Upper lobe of right lung (tissue), 1 donor: Measurements from ENCODE around the gene ZNF528. TPM values are rescaled to one million over a fixed set of nuclear protein-coding genes. Genes with fewer than 3 reads are reported as not detected.
A peak's percentile ranks its signal among the peaks of the same experiment; 100 is the strongest.

Experiments used
- ATAC-seq: fragments of 200-7000 bp; cut with Tn5 transposase; one replicate; pipeline ENCODE4 v1.9.1; 2020; ENCODE audit warnings: mild to moderate bottlenecking, moderate library complexity
- DNase-seq: peaks from one replicate; pipeline ENCODE4 v3.0.0-alpha.2; 2020
- H3K27ac ChIP-seq: fragments of 200-600 bp; one replicate; pipeline ENCODE4 v1.8.0; 2022
- H3K27me3 ChIP-seq: fragments of 200-600 bp; one replicate; pipeline ENCODE4 v1.8.0; 2022; ENCODE audit warnings: mild to moderate bottlenecking
- H3K36me3 ChIP-seq: fragments of 200-600 bp; one replicate; pipeline ENCODE4 v1.8.0; 2022
- H3K4me1 ChIP-seq: fragments of 200-600 bp; one replicate; pipeline ENCODE4 v1.8.0; 2022
- H3K4me3 ChIP-seq: fragments of 200-600 bp; one replicate; pipeline ENCODE4 v1.8.0; 2022; ENCODE audit warnings: mild to moderate bottlenecking
- H3K9me3 ChIP-seq: fragments of 200-600 bp; one replicate; pipeline ENCODE4 v1.8.0; 2022
- intact Hi-C: fragments of 100-400 bp; cut with DNase I; formaldehyde crosslinking; loops from one replicate; pipeline ENCODE4 v1.11.0; 2022
- long read RNA-seq: library from polyadenylated mRNA; unstranded; transcript quantifications from one replicate; pipeline ENCODE4 v2.0.0, GENCODE V29; 2021
- total RNA-seq: library from RNA; stranded (reverse); fragmentation: NEBNext Ultra II Directional; extraction: Animal tissue kit (Norgen Biotek cat#: 25700); gene quantifications from one replicate; pipeline ENCODE4 v1.2.1, GENCODE V29; 2021
- TF ChIP-seq, protein P1 (sequence below): fragments of 200-600 bp; IDR thresholded peaks from one replicate; pipeline ENCODE4 v1.8.0; 2022; ENCODE audit warnings: antibody characterized with exemption
- donor health status: DM: no; HTN: yes; CAD: no; lungs with severe emphysema.

The ZNF528 gene
- 21.7 TPM for total RNA-seq
- long read RNA-seq, partial matches to known transcripts, result 1 of 5 reads
- long read RNA-seq, other reads (novel, unspliced or antisense), result 3 of 5 reads

DNA sequence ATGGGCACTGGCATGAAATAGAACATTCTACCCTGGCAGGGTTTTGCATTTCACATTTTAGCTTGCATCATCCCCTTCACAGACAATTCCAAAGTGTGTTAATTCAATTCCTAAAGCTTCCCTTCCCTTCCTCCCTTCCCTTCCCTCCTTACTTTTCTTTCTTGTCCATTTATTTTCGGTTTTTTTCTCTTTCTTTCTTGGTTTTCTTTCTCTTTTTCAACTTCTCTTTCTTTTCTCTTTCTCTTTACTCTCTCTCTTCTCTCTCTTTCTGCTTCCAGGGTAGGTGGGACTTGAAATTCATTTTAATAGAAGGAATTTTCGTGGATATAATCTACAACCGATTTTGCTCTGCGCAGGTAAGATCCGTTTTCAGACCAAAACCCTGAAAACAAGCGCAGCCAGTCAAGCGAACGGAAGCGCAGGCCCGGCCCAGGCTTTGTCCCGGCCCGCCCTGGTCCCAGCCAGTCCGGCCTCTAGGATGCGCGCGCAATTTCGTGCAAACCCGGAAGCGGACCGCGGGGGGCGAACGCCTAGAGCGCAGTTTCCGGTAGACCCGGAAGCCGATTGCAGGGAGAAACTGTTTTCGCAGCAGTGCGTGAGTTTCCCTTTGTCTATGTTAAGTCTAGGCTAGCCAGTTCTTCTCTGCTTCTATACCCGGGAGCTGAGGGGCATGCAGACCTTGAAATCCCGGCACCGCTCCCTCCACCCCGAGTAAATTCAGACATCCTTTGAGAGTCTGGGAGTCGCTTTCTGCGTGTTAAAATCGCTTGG is at the start of gene ZNF528:
Gene ZNF528, plus strand, starts transcription at position 540 of the 771 bp plus-strand sequence. CDS start 4,165 bp downstream, outside the sequence.
- H3K27ac ChIP-seq, result peak within 1 kb of the TSS; percentile 78
- H3K36me3 ChIP-seq, result peaks cover 13% of the 10 kb centered on the region
- intact Hi-C loops, result no loop called here
- H3K9me3 ChIP-seq, result peaks cover 5% of the 10 kb centered on the region
- TF ChIP-seq, protein P1, sequence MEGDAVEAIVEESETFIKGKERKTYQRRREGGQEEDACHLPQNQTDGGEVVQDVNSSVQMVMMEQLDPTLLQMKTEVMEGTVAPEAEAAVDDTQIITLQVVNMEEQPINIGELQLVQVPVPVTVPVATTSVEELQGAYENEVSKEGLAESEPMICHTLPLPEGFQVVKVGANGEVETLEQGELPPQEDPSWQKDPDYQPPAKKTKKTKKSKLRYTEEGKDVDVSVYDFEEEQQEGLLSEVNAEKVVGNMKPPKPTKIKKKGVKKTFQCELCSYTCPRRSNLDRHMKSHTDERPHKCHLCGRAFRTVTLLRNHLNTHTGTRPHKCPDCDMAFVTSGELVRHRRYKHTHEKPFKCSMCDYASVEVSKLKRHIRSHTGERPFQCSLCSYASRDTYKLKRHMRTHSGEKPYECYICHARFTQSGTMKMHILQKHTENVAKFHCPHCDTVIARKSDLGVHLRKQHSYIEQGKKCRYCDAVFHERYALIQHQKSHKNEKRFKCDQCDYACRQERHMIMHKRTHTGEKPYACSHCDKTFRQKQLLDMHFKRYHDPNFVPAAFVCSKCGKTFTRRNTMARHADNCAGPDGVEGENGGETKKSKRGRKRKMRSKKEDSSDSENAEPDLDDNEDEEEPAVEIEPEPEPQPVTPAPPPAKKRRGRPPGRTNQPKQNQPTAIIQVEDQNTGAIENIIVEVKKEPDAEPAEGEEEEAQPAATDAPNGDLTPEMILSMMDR, result no peak
- DNase-seq (peak; percentile 98), ATAC-seq (peak; percentile 100)
- H3K4me3 ChIP-seq, result peak within 1 kb of the TSS; percentile 63
- peaks cover 15% of the 10 kb centered on the region for H3K4me1 ChIP-seq
- H3K27me3 ChIP-seq, result no peaks in the 10 kb centered on the region

DNA sequence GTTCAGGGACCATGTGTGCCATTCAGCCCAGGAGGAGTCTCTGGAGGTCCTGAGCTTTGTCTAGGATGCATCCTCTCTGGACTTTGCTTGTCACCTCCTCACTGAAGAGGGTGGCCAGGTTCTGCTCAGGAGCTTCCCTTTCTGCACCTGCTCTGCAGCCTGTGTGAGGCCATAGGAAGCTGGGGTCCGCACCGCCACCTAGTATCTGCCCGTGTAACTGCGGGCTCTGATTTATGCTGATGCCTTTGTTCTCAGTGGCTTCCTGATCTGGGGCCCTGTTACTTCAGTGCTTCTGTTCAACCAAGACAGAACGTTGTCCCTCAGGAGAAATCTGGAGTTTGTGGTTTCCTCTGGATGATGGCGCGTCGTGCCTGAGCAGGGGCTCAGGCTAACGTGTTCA is 46.1 kb upstream of the ZNF528 start:
- intact Hi-C loops, result no loop called here
- no peaks in the 10 kb centered on the region for H3K9me3 ChIP-seq
- H3K4me3 ChIP-seq, result no peak overlapping the region
- no peak overlapping the region for H3K27ac ChIP-seq
- no peak for ATAC-seq
- DNase-seq, result no peak
- peaks cover 41% of the 10 kb centered on the region for H3K36me3 ChIP-seq
- no peaks in the 10 kb centered on the region for H3K27me3 ChIP-seq
- TF ChIP-seq, protein P1, result no peak
- H3K4me1 ChIP-seq, result no peaks in the 10 kb centered on the region

DNA sequence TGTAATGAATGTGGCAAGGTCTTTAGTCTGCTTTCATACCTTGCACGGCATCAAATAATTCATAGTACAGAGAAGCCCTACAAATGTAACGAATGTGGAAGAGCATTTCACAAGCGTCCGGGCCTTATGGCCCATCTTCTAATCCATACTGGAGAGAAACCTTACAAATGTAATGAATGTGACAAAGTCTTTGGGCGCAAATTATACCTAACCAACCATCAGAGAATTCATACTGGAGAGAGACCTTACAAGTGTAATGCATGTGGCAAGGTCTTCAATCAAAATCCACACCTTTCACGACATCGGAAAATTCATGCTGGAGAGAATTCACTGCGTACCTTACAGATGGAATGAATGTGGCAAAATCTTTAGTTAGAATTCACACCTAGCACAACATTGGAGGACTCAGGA is 31.2 kb upstream of the ZNF528 start:
- no peaks in the 10 kb centered on the region for H3K27me3 ChIP-seq
- intact Hi-C loops, result no loop called here
- H3K9me3 ChIP-seq, result peaks cover 57% of the 10 kb centered on the region
- peaks cover 7% of the 10 kb centered on the region for H3K4me1 ChIP-seq
- H3K36me3 ChIP-seq, result no peaks in the 10 kb centered on the region
- no peak overlapping the region for H3K4me3 ChIP-seq
- no peak for DNase-seq
- ATAC-seq, result no peak
- H3K27ac ChIP-seq, result no peak overlapping the region
- TF ChIP-seq, protein P1, result no peak

DNA sequence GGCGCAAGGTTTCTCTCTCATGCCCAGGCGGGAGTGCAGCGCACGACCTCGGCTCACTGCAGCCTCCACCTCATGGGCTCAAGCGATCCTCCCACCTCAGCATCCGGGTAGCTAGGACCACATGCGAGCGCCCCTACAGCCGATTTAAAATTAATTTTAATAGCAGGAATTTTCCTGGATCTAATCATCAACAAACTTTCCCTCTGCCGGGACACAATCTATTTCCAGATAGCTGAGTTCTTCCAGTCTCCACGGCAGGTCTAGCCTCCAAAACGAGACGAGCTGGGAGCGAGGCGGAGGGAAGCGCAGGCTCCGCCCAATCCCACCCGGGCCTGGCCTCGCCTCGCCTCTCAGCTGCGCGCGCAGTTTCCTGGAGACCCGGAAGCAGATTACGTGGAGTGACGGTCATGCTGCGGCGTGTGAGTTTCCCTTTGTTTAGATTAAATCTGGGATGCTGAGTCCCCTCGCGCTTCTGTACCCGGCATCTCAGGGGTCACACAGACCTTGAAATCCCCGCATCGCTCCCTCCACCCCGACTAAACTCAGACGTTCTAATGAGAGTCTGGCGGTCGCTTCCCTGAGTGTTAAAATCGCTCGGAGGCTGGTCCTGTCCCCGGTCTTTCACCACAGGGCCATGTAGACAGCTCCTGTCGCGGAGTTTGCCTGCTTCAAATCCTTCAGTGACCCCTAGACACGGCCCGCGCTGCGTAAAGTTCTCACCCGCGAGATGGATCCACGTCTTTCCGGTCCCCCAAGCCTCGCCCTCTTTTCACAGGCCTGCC is 27.9 kb upstream of the ZNF528 start, which contains the start of gene ZNF880:
Gene ZNF880, plus strand, starts transcription at position 365 of the 782 bp plus-strand sequence. Its CDS starts 43 bp downstream, at position 408.
- ATAC-seq (peak; percentile 100), DNase-seq (peak; percentile 95)
- peaks cover 7% of the 10 kb centered on the region for H3K4me1 ChIP-seq
- H3K4me3 ChIP-seq, result peak within 1 kb of the TSS; percentile 74
- peak within 1 kb of the TSS; percentile 96 for H3K27ac ChIP-seq
- H3K36me3 ChIP-seq, result peaks cover 17% of the 10 kb centered on the region
- peaks cover 38% of the 10 kb centered on the region for H3K9me3 ChIP-seq
- no peaks in the 10 kb centered on the region for H3K27me3 ChIP-seq
- TF ChIP-seq, protein P1, result no peak
- intact Hi-C loops, result no loop called here

DNA sequence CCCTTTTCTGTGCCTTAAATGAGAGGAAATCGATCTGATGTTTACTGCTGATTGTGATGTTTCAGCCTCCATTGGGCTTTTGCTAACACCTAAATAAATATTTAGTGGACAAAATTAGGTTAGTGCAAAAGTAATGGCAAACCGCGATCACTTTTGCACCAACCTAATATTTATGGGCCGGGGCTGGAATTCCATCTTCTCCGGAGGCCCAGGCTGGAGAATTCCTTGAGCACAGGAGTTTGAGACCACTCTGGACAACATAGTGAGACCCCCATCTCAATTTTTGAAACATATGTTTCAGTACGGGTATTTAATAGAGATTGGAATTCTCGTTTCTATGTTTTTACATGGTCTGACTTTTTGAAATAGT is 27.3 kb upstream of the ZNF528 start:
- Histone ChIP-seq H3K4me3 (peak overlapping the region; percentile 74), H3K36me3 (peaks cover 23% of the 10 kb centered on the region), H3K27ac (peak overlapping the region; percentile 96), H3K9me3 (peaks cover 33% of the 10 kb centered on the region), H3K27me3 (no peaks in the 10 kb centered on the region), H3K4me1 (peaks cover 7% of the 10 kb centered on the region)
- DNase-seq, result no peak
- no peak for ATAC-seq
- TF ChIP-seq, protein P1, result no peak
- intact Hi-C loops, result no loop called here
